ENCODE results near the gene PCDH18. TPM values are rescaled to one million over a fixed set of nuclear protein-coding genes. Genes with fewer than 3 reads are reported as not detected.

PCDH18 gene, protein sequence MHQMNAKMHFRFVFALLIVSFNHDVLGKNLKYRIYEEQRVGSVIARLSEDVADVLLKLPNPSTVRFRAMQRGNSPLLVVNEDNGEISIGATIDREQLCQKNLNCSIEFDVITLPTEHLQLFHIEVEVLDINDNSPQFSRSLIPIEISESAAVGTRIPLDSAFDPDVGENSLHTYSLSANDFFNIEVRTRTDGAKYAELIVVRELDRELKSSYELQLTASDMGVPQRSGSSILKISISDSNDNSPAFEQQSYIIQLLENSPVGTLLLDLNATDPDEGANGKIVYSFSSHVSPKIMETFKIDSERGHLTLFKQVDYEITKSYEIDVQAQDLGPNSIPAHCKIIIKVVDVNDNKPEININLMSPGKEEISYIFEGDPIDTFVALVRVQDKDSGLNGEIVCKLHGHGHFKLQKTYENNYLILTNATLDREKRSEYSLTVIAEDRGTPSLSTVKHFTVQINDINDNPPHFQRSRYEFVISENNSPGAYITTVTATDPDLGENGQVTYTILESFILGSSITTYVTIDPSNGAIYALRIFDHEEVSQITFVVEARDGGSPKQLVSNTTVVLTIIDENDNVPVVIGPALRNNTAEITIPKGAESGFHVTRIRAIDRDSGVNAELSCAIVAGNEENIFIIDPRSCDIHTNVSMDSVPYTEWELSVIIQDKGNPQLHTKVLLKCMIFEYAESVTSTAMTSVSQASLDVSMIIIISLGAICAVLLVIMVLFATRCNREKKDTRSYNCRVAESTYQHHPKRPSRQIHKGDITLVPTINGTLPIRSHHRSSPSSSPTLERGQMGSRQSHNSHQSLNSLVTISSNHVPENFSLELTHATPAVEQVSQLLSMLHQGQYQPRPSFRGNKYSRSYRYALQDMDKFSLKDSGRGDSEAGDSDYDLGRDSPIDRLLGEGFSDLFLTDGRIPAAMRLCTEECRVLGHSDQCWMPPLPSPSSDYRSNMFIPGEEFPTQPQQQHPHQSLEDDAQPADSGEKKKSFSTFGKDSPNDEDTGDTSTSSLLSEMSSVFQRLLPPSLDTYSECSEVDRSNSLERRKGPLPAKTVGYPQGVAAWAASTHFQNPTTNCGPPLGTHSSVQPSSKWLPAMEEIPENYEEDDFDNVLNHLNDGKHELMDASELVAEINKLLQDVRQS
- 100 to 1,000 TPM in 3 of 4 donors, 10 to 100 TPM in 1; 64.1 to 169 (median 108) TPM for total RNA-seq

DNA sequence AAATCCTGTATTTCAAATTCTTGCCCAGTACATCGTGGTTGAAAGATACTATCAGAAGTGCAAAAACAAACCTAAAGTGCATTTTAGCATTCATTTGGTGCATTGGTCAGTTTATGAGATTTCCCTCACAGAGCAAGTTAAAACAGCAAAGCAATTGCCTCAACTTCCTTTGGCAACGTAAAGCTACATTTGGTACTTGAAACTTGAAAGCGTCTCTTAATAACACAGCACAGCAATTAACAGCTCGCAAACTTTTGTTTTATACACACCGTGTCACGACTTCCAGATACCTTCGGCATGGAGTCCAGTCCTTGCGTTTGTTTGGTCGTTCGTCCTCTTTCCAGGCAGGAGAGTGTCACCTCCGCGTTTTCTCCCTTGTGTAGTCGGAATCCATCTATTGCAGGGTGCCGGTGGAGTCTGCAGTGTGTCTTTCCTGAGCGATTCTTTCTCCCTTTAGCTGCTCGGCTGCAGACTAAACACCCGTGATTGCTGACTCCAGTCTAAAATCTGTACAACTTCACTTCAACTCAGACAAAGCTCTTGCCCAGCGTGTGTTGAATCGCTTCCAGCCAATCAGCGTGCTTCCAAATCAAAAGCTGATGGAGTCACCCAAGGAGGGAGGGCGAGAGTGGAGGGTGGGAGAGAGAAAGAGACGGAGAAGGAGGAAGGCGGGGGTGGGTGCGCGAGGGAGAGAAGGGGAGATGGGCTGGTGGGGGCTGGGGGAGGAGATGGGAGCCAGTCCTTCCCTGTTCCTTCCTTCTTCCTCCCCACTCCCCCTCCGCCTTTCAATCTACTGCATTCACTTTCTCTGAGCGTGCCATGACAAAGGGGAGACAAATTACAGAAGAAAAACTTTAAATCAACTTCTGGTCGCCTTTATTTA is at the start of gene PCDH18:
Gene PCDH18 (minus strand): TSS at position 509 of the 883 bp plus-strand sequence. CDS start 406 bp downstream, at position 103.
- TF ChIP-seq, protein P1, sequence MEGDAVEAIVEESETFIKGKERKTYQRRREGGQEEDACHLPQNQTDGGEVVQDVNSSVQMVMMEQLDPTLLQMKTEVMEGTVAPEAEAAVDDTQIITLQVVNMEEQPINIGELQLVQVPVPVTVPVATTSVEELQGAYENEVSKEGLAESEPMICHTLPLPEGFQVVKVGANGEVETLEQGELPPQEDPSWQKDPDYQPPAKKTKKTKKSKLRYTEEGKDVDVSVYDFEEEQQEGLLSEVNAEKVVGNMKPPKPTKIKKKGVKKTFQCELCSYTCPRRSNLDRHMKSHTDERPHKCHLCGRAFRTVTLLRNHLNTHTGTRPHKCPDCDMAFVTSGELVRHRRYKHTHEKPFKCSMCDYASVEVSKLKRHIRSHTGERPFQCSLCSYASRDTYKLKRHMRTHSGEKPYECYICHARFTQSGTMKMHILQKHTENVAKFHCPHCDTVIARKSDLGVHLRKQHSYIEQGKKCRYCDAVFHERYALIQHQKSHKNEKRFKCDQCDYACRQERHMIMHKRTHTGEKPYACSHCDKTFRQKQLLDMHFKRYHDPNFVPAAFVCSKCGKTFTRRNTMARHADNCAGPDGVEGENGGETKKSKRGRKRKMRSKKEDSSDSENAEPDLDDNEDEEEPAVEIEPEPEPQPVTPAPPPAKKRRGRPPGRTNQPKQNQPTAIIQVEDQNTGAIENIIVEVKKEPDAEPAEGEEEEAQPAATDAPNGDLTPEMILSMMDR (IDR thresholded peaks at IDR 0.05; ENCODE audit: low read depth) = no peak

DNA sequence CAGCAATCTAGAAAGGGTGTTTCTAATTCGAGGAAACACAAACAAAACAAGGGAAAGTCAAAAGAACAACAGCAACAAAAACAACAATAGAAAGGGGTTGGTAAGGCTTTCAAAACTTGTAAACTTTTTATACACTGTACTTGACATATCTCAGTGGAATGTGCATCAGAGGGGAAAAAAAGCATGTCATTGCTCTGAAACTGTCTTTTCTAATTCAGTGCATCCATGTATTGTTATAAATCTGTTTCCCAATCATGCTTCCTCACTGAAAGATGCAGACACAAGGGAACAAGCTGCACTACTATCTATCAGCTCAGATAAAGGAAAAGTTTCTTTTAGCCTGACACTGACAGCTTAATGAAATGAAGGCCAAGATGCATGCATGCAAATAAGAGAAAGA is 44.2 kb upstream of the PCDH18 start:
- TF ChIP-seq, protein P1 (IDR thresholded peaks at IDR 0.05; ENCODE audit: low read depth) = no peak

DNA sequence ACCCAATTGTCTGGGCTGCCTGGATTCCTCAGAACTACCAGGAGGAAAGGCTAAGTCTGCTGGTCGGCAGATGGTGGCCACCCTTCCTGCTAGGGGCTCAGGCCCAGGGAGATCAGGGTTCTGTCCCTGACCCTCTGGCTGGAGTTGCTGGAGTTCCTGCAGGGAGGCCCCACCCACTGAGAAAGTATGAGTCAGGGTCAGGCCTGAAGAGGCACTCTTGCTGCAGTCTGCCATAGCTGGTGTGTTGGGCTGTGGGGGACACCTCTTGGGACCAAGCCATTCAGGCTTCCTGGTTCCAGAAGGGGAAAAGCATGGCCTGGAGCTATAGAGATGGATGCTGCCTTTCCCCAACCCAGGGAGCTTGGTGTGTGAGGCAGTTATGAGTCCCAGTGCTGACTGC is 40.4 kb upstream of the PCDH18 start:
- TF ChIP-seq, protein P1 (IDR thresholded peaks at IDR 0.05; ENCODE audit: low read depth) = no peak

DNA sequence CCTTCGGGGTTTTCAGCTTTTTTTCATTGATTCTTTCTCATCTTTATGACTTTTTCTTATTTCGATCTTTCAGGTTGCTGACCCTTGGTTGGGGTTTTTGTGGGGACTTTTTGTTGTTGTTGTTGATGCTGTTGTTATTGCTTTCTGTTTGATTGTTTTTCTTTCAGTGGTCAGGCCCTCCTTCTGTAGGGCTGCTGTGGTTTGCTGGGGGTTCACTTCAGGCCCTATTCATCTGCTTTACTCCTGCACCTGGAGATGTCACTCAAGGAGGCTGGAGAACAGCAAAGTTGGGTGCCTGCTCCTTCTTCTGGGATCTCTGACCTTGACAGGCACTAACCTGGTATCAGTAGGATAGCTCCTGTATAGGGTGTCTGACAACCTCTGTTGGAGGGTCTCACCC is 39.9 kb upstream of the PCDH18 start:
- TF ChIP-seq, protein P1 (IDR thresholded peaks at IDR 0.05; ENCODE audit: low read depth) = no peak

DNA sequence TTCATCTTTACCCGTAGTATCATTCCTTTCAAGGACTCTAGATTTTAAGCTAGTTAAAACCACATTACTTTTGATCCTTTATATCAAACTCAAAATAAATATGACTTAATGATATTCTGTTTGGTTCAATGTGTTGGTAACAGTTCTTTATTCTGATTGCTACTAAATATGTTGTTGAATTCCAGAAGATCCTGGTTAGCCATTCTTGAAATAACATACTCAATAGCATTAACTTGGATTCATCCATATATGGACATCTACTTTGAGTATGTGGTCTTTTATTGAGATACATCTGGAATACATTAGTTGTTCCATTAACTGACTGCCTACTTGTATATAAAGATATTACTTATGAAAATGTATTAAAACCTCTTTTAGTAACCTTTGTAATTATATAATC is 27.5 kb upstream of the PCDH18 start:
- TF ChIP-seq, protein P1 (IDR thresholded peaks at IDR 0.05; ENCODE audit: low read depth) = no peak

DNA sequence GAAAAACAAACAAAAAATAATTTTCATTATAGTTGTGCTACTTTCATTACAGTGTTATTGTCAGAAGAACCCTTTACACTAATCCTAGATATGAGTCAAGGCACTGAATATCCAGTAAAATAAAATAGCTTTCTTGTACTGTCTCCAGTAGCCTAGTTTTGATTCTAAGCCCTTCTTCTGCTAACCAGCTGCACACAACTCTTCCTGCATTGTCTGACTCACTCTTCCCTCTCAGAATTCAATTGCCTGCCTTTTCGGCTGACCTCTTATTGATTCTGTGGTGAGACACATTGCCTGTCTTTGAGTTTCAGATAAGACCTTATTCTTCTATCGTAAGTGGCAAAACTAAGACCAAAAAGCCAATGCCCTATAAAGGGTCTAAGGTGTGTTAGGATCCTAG is 26.7 kb upstream of the PCDH18 start:
- TF ChIP-seq, protein P1 (IDR thresholded peaks at IDR 0.05; ENCODE audit: low read depth) = no peak
